ENCODE data around the gene PKP4.

DNA sequence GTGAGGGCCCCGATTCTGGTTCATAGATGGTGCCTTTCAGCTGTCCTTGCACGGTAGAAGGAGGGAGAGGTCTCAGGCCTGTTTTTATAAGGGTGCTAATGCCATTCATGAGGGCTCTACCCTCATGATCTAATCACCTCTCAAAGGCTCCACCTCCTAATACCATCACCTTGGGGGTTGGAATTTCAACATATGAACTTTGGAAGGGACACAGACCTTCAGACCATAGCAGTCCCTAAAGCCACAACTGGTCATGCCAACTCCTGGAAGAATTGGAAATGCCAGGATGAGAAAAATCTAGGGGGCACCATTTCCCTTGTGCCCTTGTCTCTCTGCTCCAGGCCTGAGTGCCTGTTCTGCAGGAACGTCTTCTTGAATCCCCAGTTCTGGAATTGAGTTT is 213.5 kb downstream of the PKP4 start:
- TF ChIP-seq, protein P1, sequence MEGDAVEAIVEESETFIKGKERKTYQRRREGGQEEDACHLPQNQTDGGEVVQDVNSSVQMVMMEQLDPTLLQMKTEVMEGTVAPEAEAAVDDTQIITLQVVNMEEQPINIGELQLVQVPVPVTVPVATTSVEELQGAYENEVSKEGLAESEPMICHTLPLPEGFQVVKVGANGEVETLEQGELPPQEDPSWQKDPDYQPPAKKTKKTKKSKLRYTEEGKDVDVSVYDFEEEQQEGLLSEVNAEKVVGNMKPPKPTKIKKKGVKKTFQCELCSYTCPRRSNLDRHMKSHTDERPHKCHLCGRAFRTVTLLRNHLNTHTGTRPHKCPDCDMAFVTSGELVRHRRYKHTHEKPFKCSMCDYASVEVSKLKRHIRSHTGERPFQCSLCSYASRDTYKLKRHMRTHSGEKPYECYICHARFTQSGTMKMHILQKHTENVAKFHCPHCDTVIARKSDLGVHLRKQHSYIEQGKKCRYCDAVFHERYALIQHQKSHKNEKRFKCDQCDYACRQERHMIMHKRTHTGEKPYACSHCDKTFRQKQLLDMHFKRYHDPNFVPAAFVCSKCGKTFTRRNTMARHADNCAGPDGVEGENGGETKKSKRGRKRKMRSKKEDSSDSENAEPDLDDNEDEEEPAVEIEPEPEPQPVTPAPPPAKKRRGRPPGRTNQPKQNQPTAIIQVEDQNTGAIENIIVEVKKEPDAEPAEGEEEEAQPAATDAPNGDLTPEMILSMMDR (IDR thresholded peaks at IDR 0.05 in 2 of 3, conservative IDR thresholded peaks at IDR 0.05 in 1 of 3; ENCODE audit: insufficient read depth in 2 of 3, low read depth in 1 of 3, low read length in 3 of 3) = no peak
- TF ChIP-seq GATAD2B (IDR thresholded peaks at IDR 0.05; ENCODE audit: borderline replicate concordance) = no peak
- no peak for TF ChIP-seq GTF2F1 (IDR thresholded peaks at IDR 0.05; ENCODE audit: low read depth, low read length)
- TF ChIP-seq L3MBTL2 (IDR thresholded peaks at IDR 0.05) = no peak
- TF ChIP-seq SMARCE1 (IDR thresholded peaks at IDR 0.05) = no peak
- TF ChIP-seq, protein P2, sequence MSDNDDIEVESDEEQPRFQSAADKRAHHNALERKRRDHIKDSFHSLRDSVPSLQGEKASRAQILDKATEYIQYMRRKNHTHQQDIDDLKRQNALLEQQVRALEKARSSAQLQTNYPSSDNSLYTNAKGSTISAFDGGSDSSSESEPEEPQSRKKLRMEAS (CRISPR knock-in tag; IDR thresholded peaks at IDR 0.05) = no peak
- TF ChIP-seq, protein P3, sequence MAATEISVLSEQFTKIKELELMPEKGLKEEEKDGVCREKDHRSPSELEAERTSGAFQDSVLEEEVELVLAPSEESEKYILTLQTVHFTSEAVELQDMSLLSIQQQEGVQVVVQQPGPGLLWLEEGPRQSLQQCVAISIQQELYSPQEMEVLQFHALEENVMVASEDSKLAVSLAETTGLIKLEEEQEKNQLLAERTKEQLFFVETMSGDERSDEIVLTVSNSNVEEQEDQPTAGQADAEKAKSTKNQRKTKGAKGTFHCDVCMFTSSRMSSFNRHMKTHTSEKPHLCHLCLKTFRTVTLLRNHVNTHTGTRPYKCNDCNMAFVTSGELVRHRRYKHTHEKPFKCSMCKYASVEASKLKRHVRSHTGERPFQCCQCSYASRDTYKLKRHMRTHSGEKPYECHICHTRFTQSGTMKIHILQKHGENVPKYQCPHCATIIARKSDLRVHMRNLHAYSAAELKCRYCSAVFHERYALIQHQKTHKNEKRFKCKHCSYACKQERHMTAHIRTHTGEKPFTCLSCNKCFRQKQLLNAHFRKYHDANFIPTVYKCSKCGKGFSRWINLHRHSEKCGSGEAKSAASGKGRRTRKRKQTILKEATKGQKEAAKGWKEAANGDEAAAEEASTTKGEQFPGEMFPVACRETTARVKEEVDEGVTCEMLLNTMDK (IDR thresholded peaks at IDR 0.05; ENCODE audit: borderline replicate concordance, insufficient read depth, low read depth, low read length, poor library complexity, severe bottlenecking) = no peak
- TF ChIP-seq NFIX (CRISPR knock-in tag; IDR thresholded peaks at IDR 0.05; ENCODE audit: low read depth) = no peak
- no peak for TF ChIP-seq ZNF311 (CRISPR knock-in tag; IDR thresholded peaks at IDR 0.05)
